Muscle of leg (tissue), 11 donors: ENCODE results near the gene PLA2G3. TPM values are rescaled to one million over a fixed set of nuclear protein-coding genes. Genes with fewer than 3 reads are reported as not detected.
A peak's percentile ranks its signal among the peaks of the same experiment; 100 is the strongest.

Experiments used
- DNase-seq: peaks from one replicate; pipeline ENCODE4 v3.0.0; 2013
- H3K27ac ChIP-seq: one replicate; pipeline ENCODE4 v1.5.1; 2013; ENCODE audit warnings: mild to moderate bottlenecking, low read length, control low read depth
- H3K27me3 ChIP-seq: one replicate; pipeline ENCODE4 v1.6.1; 2013; ENCODE audit warnings: low read length; ENCODE audit not compliant: control insufficient read depth, insufficient read depth
- H3K36me3 ChIP-seq: one replicate; pipeline ENCODE4 v1.6.1; 2013; ENCODE audit warnings: low read length; ENCODE audit not compliant: control insufficient read depth, insufficient read depth
- H3K4me1 ChIP-seq: one replicate; pipeline ENCODE4 v1.6.1; 2013; ENCODE audit warnings: low read length; ENCODE audit not compliant: control insufficient read depth, insufficient read depth
- H3K4me3 ChIP-seq: one replicate; pipeline ENCODE4 v1.5.1; 2013; ENCODE audit warnings: low read length, control low read depth
- H3K9me3 ChIP-seq: replicated peaks from 2 replicates; pipeline ENCODE4 v1.6.1; 2013; ENCODE audit warnings: low read depth, low read length; ENCODE audit not compliant: control insufficient read depth
- WGBS: methylation state at CpG from one replicate; pipeline ENCODE4 v1.1.5; 2013; ENCODE audit warnings: missing lambda C conversion rate; ENCODE audit not compliant: insufficient coverage; 5-methylcytosine and 5-hydroxymethylcytosine counted together
- polyA plus RNA-seq, 8 donors: library from polyadenylated mRNA; unstranded; fragments of 120-200 nt; gene quantifications; one replicate each; pipeline versions ENCODE4 v1.2.1 to v1.2.3, GENCODE V29; 2013; ENCODE audit warnings: inconsistent platforms in 1 of 8, low replicate concordance in 1 of 8; ENCODE audit not compliant: insufficient read length in 8 of 8, insufficient read depth in 1 of 8
- total RNA-seq: library from RNA; stranded (reverse); fragments of 120-200 nt; gene quantifications from one replicate; pipeline ENCODE4 v1.2.4, GENCODE V29; 2013

The PLA2G3 gene
- total and polyA plus RNA-seq, 9 donors = 0.04 TPM; not detected in 8

DNA sequence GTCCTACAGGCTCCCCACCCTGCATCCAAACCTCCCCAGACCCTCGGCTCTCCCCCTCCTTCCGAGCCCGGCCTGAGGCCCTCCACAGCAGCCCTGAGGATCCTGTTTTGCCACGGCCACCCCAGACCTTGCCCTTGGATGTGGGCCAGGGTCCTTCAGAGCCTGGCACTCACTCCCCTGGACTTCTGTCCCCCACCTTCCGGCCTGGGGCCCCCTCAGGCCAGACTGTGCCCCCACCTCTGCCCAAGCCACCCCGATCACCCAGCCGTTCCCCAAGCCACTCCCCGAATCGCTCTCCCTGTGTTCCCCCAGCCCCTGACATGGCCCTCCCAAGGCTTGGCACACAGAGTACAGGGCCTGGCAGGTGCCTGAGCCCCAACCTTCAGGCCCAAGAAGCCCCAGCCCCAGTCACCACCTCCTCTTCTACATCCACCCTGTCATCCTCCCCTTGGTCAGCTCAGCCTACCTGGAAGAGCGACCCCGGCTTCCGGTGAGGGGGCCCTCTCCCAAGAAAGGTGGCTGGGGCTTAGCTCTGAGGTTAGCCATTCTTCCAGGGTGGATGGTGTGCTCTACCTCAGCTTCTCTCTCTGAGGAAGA is 14.7 kb downstream of the PLA2G3 start:
- H3K27me3 ChIP-seq = peaks cover 3% of the 10 kb centered on the region
- H3K4me1 ChIP-seq = peaks cover 13% of the 10 kb centered on the region
- no peak for DNase-seq
- H3K9me3 ChIP-seq = no peaks in the 10 kb centered on the region
- WGBS = 67% methylated on average over 9 of the region's 12 CpGs
- H3K36me3 ChIP-seq = no peaks in the 10 kb centered on the region
- no peak overlapping the region for H3K27ac ChIP-seq
- no peak overlapping the region for H3K4me3 ChIP-seq

- 59% methylated on average over 14 of the region's 14 CpGs for WGBS
- H3K36me3 ChIP-seq = no peaks in the 10 kb centered on the region
- peaks cover 14% of the 10 kb centered on the region for H3K4me1 ChIP-seq
- no peaks in the 10 kb centered on the region for H3K9me3 ChIP-seq
- peaks cover 3% of the 10 kb centered on the region for H3K27me3 ChIP-seq
- DNase-seq = no peak
- no peak overlapping the region for H3K27ac ChIP-seq
- H3K4me3 ChIP-seq = no peak overlapping the region
Observed at GRCh38 chr22:31124811-31125465, 15.4 kb downstream of the PLA2G3 start.

- Histone ChIP-seq H3K4me3 (no peak overlapping the region), H3K36me3 (no peaks in the 10 kb centered on the region), H3K9me3 (no peaks in the 10 kb centered on the region), H3K27me3 (peaks cover 3% of the 10 kb centered on the region), H3K4me1 (peaks cover 16% of the 10 kb centered on the region), H3K27ac (no peak overlapping the region)
- WGBS = 71% methylated on average over 3 of the region's 3 CpGs
- DNase-seq = no peak
Observed at GRCh38 chr22:31124290-31124689, 16.0 kb downstream of the PLA2G3 start.

GRCh38 chr22:31123292-31123602 is 17.1 kb downstream of the PLA2G3 start:
- H3K4me3 ChIP-seq = no peak overlapping the region

GRCh38 chr22:31122532-31123291 is 17.6 kb downstream of the PLA2G3 start, which contains the start of gene INPP5J:
Gene INPP5J, plus strand, starts transcription at chr22:31122966. Its CDS starts 49 bp downstream, at chr22:31123015.
- Histone ChIP-seq H3K36me3 (no peaks in the 10 kb centered on the region), H3K27ac (no peak within 1 kb of the TSS), H3K9me3 (no peaks in the 10 kb centered on the region), H3K4me1 (peaks cover 31% of the 10 kb centered on the region), H3K27me3 (peaks cover 3% of the 10 kb centered on the region), H3K4me3 (peak within 1 kb of the TSS; percentile 13)
- DNase-seq = peak; percentile 63
- whole genome bisulfite sequencing = 16% methylated on average over 9 of the region's 10 CpGs

More at GRCh38 chr22:31123292-31123602, 17.1 kb downstream of the PLA2G3 start:
- 43% methylated on average over 4 of the region's 4 CpGs for WGBS
- no peaks in the 10 kb centered on the region for H3K9me3 ChIP-seq
- H3K36me3 ChIP-seq = no peaks in the 10 kb centered on the region
- DNase-seq = no peak
- H3K27me3 ChIP-seq = peaks cover 3% of the 10 kb centered on the region
- peaks cover 26% of the 10 kb centered on the region for H3K4me1 ChIP-seq
- no peak overlapping the region for H3K27ac ChIP-seq

GRCh38 chr22:31122196-31122531 is 18.1 kb downstream of the PLA2G3 start:
- no peaks in the 10 kb centered on the region for H3K36me3 ChIP-seq
- H3K4me1 ChIP-seq = peaks cover 31% of the 10 kb centered on the region
- H3K4me3 ChIP-seq = no peak overlapping the region
- no peak for DNase-seq
- WGBS = no CpG with 5 or more reads among the region's 2 CpGs
- no peaks in the 10 kb centered on the region for H3K9me3 ChIP-seq
- H3K27ac ChIP-seq = no peak overlapping the region
- H3K27me3 ChIP-seq = peaks cover 3% of the 10 kb centered on the region

GRCh38 chr22:31121403-31121802 is 18.9 kb downstream of the PLA2G3 start:
- DNase-seq = no peak
- Histone ChIP-seq H3K9me3 (no peaks in the 10 kb centered on the region), H3K36me3 (no peaks in the 10 kb centered on the region), H3K27me3 (peaks cover 3% of the 10 kb centered on the region), H3K4me3 (no peak overlapping the region), H3K27ac (no peak overlapping the region), H3K4me1 (peaks cover 31% of the 10 kb centered on the region)
- 94% methylated on average over 4 of the region's 4 CpGs for WGBS

DNA sequence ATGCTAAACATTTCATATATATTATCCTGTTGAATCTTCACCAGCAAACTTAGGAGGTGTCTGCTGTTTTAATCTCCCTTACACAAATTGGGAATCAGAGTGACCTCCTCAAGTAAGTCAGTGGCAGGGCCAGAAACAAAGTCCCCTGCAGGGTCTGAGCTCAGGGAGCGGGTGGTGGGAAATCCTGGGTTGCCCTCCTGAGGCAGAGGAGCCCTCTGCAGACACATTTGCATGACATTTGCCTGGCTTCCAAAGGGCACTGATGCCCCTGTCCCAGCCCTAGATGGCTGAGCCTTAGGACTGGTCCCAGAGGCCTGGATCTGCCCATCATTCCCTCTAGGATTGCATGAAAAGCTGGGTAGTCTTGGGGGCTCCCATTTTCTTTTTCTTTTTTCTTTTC is 19.7 kb downstream of the PLA2G3 start:
- Histone ChIP-seq H3K4me1 (peaks cover 31% of the 10 kb centered on the region), H3K27me3 (peaks cover 3% of the 10 kb centered on the region), H3K27ac (no peak overlapping the region), H3K9me3 (no peaks in the 10 kb centered on the region), H3K4me3 (no peak overlapping the region), H3K36me3 (no peaks in the 10 kb centered on the region)
- DNase-seq = no peak
- 83% methylated on average over 1 of the region's 1 CpG for WGBS

DNA sequence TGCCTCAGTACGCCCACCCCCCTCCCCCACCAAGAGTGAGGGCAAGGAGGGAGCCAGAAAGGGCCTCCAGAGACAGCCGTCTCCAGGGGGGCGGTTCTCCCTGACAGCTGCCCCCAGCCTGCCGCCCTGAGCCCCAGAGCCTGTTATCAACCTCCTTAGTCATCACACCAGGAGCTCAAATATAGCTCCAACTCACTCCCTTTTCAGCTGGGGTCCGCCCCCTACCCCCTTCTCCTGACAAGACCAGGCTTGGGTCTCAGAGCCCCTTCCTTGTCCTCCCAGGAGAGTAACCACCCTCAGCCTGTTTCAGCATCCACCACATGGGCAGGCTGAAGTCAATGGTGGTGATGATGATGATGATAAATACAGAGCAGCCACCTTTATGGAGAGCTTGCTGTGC is 20.1 kb downstream of the PLA2G3 start:
- Histone ChIP-seq H3K27me3 (peaks cover 3% of the 10 kb centered on the region), H3K4me1 (peaks cover 31% of the 10 kb centered on the region)
- DNase-seq = no peak

GRCh38 chr22:31119026-31119717 is 21.1 kb downstream of the PLA2G3 start:
- DNase-seq = peak; percentile 61
- peak overlapping the region; percentile 84 for H3K27ac ChIP-seq
- peaks cover 31% of the 10 kb centered on the region for H3K4me1 ChIP-seq
- H3K27me3 ChIP-seq = no peaks in the 10 kb centered on the region
- H3K9me3 ChIP-seq = no peaks in the 10 kb centered on the region
- H3K4me3 ChIP-seq = no peak overlapping the region
- WGBS = no CpG with 5 or more reads among the region's 7 CpGs
- no peaks in the 10 kb centered on the region for H3K36me3 ChIP-seq

More for the DNA sequence above, 20.1 kb downstream of the PLA2G3 start:
- Histone ChIP-seq H3K4me3 (no peak overlapping the region), H3K36me3 (no peaks in the 10 kb centered on the region), H3K9me3 (no peaks in the 10 kb centered on the region), H3K27ac (no peak overlapping the region)
- 39% methylated on average over 3 of the region's 5 CpGs for WGBS
